IPS DF 4.7 (cell line): ENCODE data around the gene HCFC2.
"Not testable (repeated sequence)": the region's sequence is repeated elsewhere in the genome, so short reads cannot be mapped to it uniquely, and the experiment has no call there.

Experiments used
- DNase-seq: peaks from one replicate; pipeline ENCODE4 v3.0.0-alpha.2; 2013; ENCODE audit warnings: low spot score; ENCODE audit errors: extremely low read depth

Gene HCFC2

DNA sequence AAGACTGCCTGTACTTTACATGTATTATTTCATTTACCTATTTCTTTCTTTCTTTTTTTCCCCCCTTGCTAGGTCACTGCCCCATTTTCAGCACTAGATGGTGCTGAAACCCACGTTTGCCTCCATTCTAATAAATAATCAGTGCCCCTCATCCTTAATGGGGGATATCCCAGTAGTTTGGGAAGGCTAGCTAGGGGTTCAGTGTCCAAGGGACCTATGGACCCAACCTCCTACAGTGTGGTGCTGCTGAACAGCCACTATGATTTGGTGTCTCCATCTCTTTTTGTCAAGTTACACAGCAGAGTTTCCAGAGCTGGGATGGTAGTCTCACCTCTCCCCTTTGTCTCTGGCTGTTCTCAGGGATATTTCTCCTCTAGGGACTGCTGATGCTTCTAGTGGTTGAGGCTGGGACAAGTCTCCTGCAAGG lies 6.5 kb upstream of the HCFC2 start:
- no peak for DNase-seq

DNA sequence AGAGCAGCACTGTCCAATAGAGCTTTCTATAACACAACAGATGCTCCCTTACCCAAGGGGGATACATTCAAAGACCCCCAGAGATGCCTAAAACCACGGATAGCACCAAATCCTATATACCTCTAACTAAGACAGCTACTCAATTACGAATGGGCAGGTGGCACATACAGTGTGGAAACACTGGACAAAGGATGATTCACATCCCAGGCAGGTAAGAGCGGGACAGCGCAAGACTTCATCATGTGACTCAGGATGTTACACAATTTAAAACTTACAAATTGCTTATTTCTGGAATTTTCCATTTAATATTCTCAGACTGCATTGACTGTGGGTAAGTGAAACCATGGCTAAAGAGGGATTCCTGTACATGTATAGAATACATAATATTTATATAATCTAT lies 5.5 kb upstream of the HCFC2 start:
- no peak for DNase-seq

DNA sequence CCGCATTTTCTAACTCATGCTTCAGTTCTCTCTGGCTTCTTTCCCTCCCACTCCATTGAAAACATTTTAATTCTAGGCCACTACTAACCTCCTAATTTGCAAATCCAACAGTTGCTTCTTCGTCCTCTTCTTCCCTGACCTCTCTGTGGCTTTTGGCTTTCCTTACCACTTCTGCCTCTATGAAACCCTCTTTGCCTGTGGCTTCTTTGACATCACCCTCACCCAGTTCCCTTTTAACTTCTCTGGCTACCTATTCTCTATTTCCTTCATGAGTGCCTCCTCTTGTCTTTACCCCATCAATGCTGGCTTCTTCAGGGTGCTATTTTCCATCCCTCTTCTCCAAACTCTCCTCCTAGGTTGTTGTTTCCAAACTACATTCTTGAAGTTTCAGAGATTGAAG lies 4.4 kb upstream of the HCFC2 start:
- DNase-seq: no peak

DNA sequence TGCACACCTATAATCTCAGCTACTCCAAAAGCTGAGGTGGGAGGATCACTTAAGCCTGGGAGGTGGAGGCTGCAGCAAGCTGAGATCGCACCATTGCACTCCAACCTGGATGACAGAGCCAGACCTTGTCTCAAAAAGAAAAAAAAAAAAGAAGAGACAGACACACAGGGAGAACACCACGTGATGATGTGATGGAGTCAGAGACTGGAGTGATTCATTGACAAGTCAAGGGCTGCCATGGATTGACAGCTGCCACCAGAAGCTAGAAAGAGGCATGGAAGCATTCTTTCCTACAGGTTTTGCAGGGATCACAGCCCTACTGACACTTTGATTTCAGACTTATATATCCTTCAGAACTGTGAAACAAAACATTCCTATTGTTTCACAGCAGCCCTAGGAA lies 3.5 kb upstream of the HCFC2 start:
- no peak for DNase-seq

DNA sequence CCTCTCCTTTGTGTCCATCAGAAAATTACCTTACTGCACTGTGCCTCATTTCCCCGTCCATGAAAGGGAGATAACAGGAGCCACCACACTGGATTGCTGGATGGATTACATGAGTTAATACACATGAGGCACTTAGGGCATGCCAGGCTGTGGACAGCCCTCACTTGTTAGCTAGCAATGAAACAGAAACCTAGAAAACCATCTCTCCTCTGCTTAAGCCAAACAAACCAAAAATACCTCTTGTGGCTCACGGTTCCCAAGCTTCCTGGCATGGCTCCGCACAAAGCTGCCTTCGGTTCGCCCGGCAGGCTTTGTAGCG lies 660 bp upstream of the HCFC2 start:
- no peak for DNase-seq

DNA sequence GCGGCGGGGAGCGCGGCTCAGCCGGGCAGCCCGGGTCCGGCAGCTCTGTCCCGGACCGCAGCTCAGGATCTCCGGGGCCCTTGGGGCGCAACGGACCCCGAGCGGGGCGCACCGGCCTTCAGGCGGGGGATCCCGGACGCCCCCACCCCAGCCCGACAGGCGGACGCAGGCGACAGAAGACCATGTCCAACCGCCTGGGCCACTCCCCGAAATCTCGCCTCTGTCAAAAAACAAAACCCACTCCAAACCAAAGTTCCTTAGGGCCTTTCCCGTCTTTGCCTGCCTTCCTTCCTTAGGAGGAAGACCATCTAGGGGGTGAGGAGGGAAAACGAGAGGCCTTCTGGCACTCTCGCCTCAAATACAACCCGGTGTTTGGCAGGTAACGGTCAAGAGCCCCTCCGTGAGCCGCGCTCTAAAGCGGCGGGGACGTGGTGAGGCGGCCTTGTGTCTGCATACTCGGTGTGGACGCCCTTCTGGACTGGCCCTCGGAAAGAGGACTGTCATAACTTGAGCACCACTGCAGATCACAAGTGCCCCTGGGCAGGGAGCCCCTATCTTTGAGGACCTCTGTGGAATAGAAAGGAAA lies 604 bp downstream of the HCFC2 start:
- DNase-seq: no peak

DNA sequence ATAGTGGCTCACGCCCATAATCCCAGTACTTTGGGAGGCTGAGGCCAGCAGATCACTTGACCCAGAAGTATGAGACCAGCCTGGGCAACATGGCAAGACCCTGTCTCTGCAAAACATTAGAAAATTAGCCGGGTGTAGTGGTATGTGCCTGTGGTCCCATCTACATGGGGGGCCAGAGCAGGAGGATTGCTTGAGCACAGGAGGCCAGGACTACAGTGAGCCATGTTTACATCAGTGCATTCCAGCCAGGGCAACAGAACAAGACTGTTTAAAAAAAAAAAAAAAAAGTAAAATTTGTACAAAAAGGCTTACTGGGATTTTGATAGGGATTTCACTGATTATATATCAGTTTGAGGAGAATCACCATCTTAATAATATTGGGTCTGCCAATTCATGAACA lies 7.8 kb downstream of the HCFC2 start:
- no peak for DNase-seq

DNA sequence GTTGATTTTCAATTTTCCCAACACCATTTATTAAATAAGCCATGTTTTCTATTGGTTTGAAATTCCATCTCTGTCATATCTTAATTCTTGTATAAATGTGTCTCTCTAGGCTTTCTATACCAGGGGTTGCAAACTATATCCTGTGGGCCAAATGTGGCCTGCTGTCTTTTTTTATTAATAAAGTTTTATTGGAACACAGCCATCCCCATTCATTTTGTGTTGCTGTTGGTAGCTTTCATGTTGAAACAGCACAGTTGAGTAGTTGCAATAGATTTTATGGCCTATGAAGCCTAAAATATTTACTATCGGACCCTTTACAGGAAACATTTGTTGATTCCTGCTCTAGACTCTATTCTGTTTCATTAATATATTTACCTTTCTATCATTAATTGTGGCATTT lies 9.4 kb downstream of the HCFC2 start:
- no peak for DNase-seq

DNA sequence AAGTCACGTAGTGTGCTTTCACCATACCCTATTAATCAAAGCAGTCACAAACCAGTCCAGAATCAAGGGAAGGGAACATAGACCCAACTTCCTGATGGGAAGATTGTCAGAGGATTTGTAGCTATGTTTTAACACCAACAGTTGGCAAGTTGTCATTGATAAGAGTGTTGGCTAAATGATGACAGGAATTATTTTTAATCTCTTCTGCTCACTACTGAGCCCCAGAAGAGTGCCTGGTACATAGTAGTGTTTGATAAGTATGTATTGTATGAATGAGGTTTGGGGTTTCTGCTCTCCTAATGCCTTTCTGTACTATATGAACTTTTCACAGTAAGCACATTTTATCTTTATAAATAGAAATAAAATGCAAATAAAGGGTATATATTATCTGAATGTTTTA lies 14.7 kb downstream of the HCFC2 start:
- DNase-seq: no peak

DNA sequence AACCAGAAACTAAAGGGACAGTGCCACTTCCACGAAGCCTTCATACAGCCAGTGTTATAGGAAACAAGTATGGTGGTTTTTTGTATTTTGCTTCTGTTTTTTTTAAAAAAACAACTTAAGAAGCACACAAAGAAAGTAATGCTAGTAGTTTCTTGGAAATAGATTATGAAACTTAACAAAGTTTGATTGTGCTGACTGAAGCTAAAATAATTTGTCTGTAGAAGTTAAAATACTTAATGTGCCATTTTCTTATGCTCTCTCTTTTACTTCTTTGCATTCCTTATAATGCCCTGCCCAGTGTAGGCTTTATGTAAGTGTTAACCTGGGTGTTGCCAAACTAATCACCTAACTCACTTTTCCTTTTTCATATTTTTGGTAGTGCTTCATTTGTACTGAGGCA lies 16.4 kb downstream of the HCFC2 start:
- DNase-seq: no peak

DNA sequence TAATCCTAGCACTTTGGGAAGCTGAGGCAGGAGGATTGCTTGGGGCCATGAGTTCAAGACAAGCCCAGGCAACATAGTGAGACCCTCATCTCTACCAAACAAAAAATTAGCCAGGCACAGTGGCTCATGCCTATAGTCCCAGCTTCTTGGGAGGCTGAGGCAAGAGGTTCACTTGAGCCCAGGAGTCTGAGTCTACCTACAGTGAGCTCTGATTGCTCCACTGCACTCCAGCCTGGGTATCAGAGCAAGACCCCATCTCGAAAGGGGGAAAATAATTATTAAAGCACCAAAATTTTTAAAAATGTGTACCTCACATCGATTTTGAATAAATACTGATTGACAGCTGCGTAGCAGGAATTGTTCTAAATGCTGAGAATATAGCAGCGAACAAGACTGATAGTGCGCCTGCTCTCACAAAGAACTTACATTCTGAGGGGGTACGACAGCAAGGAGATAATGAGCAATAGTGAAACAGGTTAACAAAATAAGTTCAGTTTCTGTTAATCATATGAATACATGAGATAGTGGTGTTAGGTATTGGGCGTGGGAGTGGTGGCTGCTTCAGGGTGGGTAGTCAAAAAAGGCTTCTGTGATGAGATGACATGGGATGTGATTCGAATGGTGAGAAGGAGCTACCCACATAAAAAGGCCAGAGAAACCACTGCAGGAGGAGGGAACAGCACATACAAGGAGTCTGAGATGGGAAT lies 19.6 kb downstream of the HCFC2 start:
- no peak for DNase-seq

DNA sequence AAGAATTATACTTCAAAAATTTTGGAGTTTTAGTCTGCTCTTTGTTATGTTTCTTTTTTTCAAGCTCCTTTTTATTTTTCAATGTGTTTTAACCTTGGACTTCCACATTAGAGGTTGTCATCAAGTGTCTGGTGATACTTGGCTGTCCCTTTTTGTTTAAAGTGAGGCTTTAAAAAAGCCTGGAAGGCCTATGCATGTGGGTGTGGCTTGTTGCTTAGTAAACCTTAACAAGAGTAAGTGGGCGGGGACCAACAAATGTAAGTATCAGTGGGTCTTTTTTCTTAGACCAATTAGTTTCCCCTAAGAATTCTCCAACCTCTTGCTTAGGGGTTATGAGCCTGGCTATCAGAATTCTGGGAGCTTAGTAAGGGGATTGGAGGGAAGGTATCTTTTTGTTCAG lies 26.4 kb downstream of the HCFC2 start:
- DNase-seq: no peak

DNA sequence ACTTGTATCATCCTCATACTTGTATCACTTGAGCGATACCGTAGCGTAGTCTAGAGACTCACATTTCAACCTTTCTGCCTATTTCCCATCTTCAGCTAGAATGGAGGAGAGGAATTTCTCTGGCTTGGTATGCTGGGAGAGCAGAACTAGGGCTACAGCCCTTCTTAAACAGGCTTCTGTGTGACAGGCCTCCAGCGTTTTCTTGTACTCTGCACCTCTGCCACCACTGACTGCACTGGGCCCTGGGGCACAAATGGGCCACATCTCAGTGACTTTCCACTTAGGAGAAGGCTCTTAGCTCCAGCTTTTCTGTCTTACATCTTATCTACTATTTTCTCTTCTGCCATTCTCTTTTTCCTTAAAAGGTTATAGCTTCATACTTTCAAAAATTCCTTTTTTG lies 26.8 kb downstream of the HCFC2 start:
- DNase-seq: no peak

DNA sequence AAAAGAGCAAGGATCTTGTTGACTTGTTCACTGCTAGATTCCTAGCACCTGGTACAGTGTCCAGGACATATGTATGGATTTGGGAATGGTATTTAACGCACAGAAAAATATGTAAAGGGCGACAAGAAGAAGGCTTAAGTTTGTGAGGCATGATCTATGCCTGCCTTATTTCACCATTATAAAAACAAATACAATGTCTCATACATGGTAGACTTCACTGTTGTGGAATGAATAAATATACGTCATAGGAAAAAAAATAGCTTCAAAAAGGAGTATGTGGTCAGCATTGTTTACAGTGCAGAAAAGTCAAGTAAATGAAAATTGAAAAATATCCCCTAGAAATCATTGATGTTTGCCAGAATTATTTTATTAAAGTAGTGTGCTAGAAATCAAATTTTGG lies 30.0 kb downstream of the HCFC2 start:
- DNase-seq: no peak

DNA sequence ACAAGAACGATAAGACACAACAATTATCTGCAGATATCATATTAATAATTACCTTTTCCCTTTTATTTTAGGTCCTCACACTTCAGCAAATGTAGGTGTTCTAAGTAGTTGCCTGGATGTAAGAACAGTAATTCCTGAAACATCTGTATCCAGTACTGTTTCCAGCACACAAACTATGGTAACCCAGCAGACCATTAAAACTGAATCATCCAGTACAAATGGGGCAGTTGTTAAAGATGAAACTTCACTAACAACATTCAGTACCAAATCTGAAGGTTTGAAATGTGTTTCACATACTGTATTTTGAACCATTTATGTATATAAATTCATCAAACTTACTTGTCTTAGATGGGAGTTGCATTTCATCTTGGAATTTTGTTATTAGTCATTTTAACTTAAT lies 31.0 kb downstream of the HCFC2 start:
- DNase-seq: no peak

DNA sequence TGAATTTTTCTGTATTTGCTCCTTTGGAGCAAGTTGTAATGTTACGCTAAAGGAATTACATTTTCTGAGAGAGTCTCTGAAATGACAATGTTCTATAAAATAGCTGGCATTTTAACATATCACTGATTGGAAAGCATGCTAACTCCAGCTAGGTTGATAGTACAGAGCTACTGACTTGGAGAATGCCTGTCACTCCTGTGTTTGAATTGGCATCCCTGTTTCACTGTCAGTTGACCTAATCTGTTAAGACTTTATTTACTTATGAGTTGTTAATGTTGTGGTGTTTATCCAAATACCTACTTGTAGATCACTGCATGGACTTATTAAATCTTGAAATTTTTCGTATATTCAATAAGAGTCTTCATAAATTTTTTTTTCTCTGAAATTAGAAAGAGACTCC lies 33.6 kb downstream of the HCFC2 start:
- DNase-seq: no peak

DNA sequence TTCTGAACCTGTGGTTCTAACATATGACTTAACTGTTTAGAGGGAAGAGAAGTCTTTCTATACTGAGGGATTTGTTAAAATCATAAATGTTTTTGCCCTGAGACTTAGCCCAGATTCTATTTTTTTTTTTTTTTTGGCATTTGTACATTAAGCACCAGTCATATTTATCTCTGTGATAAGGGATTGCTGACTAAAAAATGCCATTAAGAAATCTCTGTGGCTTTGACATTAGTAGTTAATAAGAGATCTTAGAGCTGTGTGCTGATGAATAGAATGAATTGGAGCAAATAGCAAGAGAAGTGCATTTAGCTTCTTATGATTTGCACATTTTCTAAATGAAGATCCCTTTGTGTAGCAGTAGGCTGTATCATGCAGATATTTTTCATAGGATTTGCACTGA lies 41.1 kb downstream of the HCFC2 start:
- no peak for DNase-seq

DNA sequence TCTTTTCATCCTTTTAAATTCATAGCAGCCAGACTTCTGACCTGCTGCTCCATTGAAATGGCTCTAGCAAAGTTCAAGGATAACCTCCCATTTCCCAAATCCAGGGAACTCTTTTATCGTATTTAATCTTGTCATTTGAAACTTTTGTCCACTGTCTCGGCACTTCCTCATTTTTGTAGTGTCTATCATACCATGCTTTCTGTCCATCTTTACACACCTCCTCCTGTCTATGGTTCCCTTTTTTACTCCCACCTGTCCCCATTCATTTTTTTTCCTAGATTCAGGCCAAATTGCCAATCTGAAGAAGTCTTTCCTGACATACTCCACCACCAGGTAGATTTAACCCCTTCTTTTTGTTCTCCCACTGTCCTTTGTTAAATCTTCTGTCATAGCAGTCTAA lies 42.6 kb downstream of the HCFC2 start:
- no peak for DNase-seq

DNA sequence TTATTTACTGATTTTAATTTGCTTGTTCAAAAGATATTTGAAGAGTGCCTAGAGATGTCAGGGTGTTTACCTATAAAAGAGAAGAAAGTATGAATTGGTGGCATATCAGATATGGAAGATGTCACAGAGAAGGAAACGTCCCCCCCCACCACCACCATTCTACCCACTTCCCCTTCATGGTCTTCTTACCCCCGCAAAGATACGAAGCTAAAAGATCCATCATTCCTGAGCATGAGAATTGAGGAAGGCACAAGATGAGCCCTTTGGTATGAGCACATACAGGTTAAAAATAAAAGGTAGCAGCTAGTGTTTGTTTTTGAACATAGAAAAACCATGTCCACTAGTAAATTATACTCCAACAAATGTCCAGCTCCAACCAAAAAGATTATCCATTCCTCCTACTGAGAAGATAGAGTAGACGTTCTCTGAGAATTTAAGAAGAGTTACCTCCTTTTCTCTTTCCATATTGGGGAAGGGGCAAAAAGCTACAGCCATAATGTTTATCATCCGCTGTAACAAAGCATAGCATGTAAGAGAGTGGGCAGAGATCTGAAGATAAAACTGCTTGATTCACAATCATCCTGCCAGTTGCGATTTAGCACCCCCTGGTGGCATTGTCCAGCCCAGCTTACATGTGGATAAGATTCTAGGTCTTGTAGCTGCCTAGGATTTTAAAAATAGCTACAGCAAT lies 44.6 kb downstream of the HCFC2 start:
- peak; percentile 68 for DNase-seq

DNA sequence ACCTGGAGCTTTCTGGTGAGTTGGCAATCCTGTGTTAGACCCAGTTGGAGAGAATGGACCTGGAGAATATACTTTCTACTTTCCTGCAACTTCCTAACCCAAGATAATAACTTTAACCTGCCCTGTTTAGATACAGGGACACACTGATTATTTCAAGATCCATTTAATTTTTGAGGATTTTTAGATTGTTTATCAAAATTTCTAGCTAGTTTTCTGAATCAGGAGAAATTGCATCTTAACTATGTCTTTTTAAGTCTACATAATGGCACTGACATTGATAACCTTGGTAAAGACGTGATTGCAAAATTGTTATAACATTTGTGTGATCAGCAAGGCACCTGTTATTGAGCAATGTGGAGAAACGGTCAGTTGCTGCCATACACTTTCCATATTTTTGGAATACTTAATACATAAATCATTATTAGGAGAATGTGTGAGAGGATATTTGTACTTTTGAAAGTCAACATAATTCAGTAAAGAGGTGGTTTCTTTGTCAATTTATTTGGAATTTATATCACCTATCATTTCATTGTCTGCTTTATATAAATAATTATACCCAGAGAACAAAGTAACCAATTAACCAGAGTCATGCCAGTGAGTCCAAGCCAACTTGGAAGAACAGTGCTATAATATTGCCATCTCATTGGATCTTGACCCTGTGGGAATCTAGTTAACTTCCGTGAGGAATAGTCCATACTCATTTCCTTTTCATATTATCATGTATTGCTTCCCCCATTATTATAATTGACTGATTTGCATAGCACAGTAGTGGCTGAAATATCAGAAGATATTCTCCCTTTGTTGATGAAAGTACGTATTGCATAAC lies 45.3 kb downstream of the HCFC2 start:
- no peak for DNase-seq

DNA sequence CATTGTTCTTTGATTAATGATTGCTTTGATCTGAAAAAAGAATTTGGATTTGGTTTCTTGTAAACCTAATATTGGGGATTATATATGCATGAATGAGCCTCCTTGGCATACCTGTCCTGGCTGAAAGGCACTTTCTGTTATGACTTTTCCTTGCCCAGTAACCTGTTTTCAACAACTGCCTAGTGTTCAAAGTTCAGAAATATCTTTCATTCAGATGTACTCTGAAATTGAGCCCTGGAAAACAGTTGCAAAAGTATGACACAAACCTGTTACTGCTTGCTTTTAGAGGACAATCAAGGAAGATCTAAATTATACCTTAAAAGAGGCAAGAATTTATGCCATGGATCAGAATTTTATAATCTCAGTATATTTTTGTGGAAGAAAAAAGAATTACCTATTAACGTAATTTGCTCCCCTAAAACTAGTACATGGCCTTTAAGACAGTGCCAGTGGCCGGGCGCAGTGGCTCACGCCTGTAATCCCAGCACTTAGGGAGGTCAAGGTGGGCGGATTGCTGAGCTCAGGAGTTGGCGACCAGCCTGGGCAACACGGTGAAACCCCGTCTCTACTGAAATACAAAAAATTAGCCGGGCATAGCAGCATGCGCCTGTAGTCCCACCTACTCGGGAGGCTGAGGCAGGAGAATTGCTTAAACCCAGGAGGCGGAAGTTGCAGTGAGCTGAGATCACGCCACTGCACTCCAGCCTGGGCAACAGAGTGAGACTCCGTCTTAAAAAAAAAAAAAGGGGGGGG lies 50.7 kb downstream of the HCFC2 start:
- DNase-seq: not testable (repeated sequence)

DNA sequence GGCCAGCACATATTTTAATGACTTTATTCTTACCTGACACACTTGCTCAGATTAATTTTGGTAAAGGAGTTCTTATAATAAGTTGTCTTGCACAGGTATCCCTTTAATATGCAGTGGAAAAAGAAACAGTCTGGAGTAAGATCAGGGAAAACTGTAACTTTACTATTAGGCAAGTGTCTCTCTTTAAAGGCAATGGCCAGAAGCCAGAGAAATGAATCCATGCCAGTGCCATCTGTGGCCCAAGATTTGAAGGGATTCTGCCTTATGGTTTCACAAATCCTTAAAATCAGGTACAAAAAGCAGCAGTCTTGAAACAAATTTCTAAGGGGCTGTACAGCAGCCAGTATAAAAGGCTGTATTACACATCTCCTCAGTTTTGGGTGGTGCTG lies 51.2 kb downstream of the HCFC2 start:
- DNase-seq: no peak
